Measurements from ENCODE around the gene PUSL1. TPM values are rescaled to one million over a fixed set of nuclear protein-coding genes. Genes with fewer than 3 reads are reported as not detected.

PUSL1 gene
- total and polyA plus RNA-seq, 2 of the 13 experiments (the other 11 are each of a cell fraction or from before 2014, with no cell fraction given), result 8.3 to 22.2 TPM

DNA sequence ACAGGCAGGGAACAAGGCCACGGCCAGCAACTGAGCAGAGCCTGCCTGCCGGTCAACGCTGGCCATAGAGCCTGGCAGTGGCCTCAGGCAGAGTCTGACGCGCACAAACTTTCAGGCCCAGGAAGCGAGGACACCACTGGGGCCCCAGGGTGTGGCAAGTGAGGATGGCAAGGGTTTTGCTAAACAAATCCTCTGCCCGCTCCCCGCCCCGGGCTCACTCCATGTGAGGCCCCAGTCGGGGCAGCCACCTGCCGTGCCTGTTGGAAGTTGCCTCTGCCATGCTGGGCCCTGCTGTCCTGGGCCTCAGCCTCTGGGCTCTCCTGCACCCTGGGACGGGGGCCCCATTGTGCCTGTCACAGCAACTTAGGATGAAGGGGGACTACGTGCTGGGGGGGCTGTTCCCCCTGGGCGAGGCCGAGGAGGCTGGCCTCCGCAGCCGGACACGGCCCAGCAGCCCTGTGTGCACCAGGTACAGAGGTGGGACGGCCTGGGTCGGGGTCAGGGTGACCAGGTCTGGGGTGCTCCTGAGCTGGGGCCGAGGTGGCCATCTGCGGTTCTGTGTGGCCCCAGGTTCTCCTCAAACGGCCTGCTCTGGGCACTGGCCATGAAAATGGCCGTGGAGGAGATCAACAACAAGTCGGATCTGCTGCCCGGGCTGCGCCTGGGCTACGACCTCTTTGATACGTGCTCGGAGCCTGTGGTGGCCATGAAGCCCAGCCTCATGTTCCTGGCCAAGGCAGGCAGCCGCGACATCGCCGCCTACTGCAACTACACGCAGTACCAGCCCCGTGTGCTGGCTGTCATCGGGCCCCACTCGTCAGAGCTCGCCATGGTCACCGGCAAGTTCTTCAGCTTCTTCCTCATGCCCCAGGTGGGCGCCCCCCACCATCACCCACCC, 22.9 kb downstream of the PUSL1 start, which contains the start of gene TAS1R3 (continued):
- TF ChIP-seq EEA1 (CRISPR knock-in tag; IDR thresholded peaks at IDR 0.05; ENCODE audit: borderline replicate concordance) (no peak), JUNB (CRISPR knock-in tag; IDR thresholded peaks at IDR 0.05; ENCODE audit: borderline replicate concordance) (no peak), ZNF652 (CRISPR knock-in tag; IDR thresholded peaks at IDR 0.05; ENCODE audit: borderline replicate concordance, low read depth) (no peak), PHF21A (CRISPR knock-in tag; IDR thresholded peaks at IDR 0.05) (no peak), ZNF703 (CRISPR knock-in tag; IDR thresholded peaks at IDR 0.05; ENCODE audit: borderline replicate concordance) (no peak), ZFP41 (CRISPR knock-in tag; IDR thresholded peaks at IDR 0.05; ENCODE audit: borderline replicate concordance) (no peak), REXO4 (CRISPR knock-in tag; IDR thresholded peaks at IDR 0.05; ENCODE audit: borderline replicate concordance) (no peak), ZNF205 (CRISPR knock-in tag; IDR thresholded peaks at IDR 0.05) (no peak), PATZ1 (CRISPR knock-in tag; IDR thresholded peaks at IDR 0.05) (0 out of 2 replicates have a peak, but pooled peaks have one; percentile 18), RARG (CRISPR knock-in tag; IDR thresholded peaks at IDR 0.05; ENCODE audit: low read depth) (no peak), LCORL (IDR thresholded peaks at IDR 0.05) (no peak), LCORL (CRISPR knock-in tag; IDR thresholded peaks at IDR 0.05) (peak; percentile 53; the same call in 1 of the 2 replicates), KMT2A (CRISPR knock-in tag; IDR thresholded peaks at IDR 0.05) (peak; percentile 20; the same call in 1 of the 2 replicates), SKI (IDR thresholded peaks at IDR 0.05; ENCODE audit: partially characterized antibody) (no peak), NFIC (IDR thresholded peaks at IDR 0.05; ENCODE audit: low read length) (no peak), AHR (CRISPR knock-in tag; IDR thresholded peaks at IDR 0.05) (0 out of 2 replicates have a peak, but pooled peaks have one; percentile 27), ZNF543 (CRISPR knock-in tag; IDR thresholded peaks at IDR 0.05) (no peak), ZIK1 (CRISPR knock-in tag; IDR thresholded peaks at IDR 0.05; ENCODE audit: borderline replicate concordance, low read depth) (no peak), ZNF446 (CRISPR knock-in tag; IDR thresholded peaks at IDR 0.05) (no peak)
- TF ChIP-seq, protein P1, sequence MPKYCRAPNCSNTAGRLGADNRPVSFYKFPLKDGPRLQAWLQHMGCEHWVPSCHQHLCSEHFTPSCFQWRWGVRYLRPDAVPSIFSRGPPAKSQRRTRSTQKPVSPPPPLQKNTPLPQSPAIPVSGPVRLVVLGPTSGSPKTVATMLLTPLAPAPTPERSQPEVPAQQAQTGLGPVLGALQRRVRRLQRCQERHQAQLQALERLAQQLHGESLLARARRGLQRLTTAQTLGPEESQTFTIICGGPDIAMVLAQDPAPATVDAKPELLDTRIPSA (CRISPR knock-in tag; IDR thresholded peaks at IDR 0.05; ENCODE audit: borderline replicate concordance), result no peak
- TF ChIP-seq, protein P2, sequence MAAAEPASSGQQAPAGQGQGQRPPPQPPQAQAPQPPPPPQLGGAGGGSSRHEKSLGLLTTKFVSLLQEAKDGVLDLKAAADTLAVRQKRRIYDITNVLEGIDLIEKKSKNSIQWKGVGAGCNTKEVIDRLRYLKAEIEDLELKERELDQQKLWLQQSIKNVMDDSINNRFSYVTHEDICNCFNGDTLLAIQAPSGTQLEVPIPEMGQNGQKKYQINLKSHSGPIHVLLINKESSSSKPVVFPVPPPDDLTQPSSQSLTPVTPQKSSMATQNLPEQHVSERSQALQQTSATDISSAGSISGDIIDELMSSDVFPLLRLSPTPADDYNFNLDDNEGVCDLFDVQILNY (CRISPR knock-in tag; conservative IDR thresholded peaks at IDR 0.05), result no peak
- TF ChIP-seq, protein P3, sequence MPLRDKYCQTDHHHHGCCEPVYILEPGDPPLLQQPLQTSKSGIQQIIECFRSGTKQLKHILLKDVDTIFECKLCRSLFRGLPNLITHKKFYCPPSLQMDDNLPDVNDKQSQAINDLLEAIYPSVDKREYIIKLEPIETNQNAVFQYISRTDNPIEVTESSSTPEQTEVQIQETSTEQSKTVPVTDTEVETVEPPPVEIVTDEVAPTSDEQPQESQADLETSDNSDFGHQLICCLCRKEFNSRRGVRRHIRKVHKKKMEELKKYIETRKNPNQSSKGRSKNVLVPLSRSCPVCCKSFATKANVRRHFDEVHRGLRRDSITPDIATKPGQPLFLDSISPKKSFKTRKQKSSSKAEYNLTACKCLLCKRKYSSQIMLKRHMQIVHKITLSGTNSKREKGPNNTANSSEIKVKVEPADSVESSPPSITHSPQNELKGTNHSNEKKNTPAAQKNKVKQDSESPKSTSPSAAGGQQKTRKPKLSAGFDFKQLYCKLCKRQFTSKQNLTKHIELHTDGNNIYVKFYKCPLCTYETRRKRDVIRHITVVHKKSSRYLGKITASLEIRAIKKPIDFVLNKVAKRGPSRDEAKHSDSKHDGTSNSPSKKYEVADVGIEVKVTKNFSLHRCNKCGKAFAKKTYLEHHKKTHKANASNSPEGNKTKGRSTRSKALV (CRISPR knock-in tag; IDR thresholded peaks at IDR 0.05), result 0 out of 2 replicates have a peak, but pooled peaks have one; percentile 49
- TF ChIP-seq, protein P4, sequence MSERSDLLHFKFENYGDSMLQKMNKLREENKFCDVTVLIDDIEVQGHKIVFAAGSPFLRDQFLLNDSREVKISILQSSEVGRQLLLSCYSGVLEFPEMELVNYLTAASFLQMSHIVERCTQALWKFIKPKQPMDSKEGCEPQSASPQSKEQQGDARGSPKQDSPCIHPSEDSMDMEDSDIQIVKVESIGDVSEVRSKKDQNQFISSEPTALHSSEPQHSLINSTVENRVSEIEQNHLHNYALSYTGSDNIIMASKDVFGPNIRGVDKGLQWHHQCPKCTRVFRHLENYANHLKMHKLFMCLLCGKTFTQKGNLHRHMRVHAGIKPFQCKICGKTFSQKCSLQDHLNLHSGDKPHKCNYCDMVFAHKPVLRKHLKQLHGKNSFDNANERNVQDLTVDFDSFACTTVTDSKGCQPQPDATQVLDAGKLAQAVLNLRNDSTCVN (CRISPR knock-in tag; IDR thresholded peaks at IDR 0.05; ENCODE audit: borderline replicate concordance), result 0 out of 2 replicates have a peak, but pooled peaks have one; percentile 29

Measured in HepG2 (cell line).